CD4-positive, alpha-beta T cell treated with Interleukin-17A for 1 hour (primary cell): Measurements from ENCODE around the gene KRTDAP.

Experiments
- DNase-seq: peaks from one replicate; pipeline ENCODE4 v3.0.0-alpha.2; 2020

Gene KRTDAP

GRCh38 chr19:35490364-35490763 is at the start of gene KRTDAP:
KRTDAP (minus strand) TSS chr19:35490464; CDS start chr19:35490442, 22 bp downstream.
- no peak for DNase-seq

GRCh38 chr19:35539850-35540249 is 49.6 kb upstream of the KRTDAP start:
- DNase-seq = no peak

GRCh38 chr19:35539314-35539713 is 49.0 kb upstream of the KRTDAP start:
- DNase-seq = no peak

GRCh38 chr19:35534803-35535480 is 44.7 kb upstream of the KRTDAP start:
- no peak for DNase-seq

GRCh38 chr19:35533822-35534392 is 43.6 kb upstream of the KRTDAP start:
- DNase-seq = peak; percentile 47

GRCh38 chr19:35533201-35533821 is 43.0 kb upstream of the KRTDAP start, which contains the start of gene GAPDHS:
GAPDHS (plus strand) TSS chr19:35533456; CDS start chr19:35533528, 72 bp downstream.
- no peak for DNase-seq

GRCh38 chr19:35531291-35531690 is 41.0 kb upstream of the KRTDAP start:
- DNase-seq = no peak

GRCh38 chr19:35529241-35530218 is 39.3 kb upstream of the KRTDAP start:
- DNase-seq = no peak

- DNase-seq = no peak
Observed at GRCh38 chr19:35528218-35529038, 38.2 kb upstream of the KRTDAP start, which contains the start of gene SBSN. SBSN (minus strand) TSS chr19:35528311; CDS start chr19:35528281, 30 bp downstream.

GRCh38 chr19:35525873-35526272 is 35.6 kb upstream of the KRTDAP start:
- DNase-seq = no peak

GRCh38 chr19:35524181-35524837 is 34.0 kb upstream of the KRTDAP start:
- DNase-seq = no peak

GRCh38 chr19:35522745-35523327 is 32.6 kb upstream of the KRTDAP start:
- DNase-seq = no peak

GRCh38 chr19:35521124-35521743 is 31.0 kb upstream of the KRTDAP start:
- no peak for DNase-seq

- DNase-seq = no peak
Observed at GRCh38 chr19:35519291-35519690, 29.0 kb upstream of the KRTDAP start.

GRCh38 chr19:35518313-35518712 is 28.0 kb upstream of the KRTDAP start:
- no peak for DNase-seq

- no peak for DNase-seq
Observed at GRCh38 chr19:35517342-35517741, 27.1 kb upstream of the KRTDAP start.

GRCh38 chr19:35516310-35516709 is 26.0 kb upstream of the KRTDAP start:
- no peak for DNase-seq

GRCh38 chr19:35514282-35514809 is 24.1 kb upstream of the KRTDAP start:
- no peak for DNase-seq

- no peak for DNase-seq
Observed at GRCh38 chr19:35513628-35514281, 23.5 kb upstream of the KRTDAP start, which contains the start of gene DMKN. DMKN (minus strand) TSS chr19:35513649; CDS start chr19:35513475, 174 bp downstream.
